HUDEP-2 (cell line): ENCODE data around the gene ANKS1B.

ENCODE experiments used
- DNase-seq, 76 experiments: peaks; one replicate each; lab custom pipeline; 2025; ENCODE audit not compliant: unreplicated experiment in 76 of 76; lab: John Stamatoyannopoulos, UW

Gene ANKS1B

DNA sequence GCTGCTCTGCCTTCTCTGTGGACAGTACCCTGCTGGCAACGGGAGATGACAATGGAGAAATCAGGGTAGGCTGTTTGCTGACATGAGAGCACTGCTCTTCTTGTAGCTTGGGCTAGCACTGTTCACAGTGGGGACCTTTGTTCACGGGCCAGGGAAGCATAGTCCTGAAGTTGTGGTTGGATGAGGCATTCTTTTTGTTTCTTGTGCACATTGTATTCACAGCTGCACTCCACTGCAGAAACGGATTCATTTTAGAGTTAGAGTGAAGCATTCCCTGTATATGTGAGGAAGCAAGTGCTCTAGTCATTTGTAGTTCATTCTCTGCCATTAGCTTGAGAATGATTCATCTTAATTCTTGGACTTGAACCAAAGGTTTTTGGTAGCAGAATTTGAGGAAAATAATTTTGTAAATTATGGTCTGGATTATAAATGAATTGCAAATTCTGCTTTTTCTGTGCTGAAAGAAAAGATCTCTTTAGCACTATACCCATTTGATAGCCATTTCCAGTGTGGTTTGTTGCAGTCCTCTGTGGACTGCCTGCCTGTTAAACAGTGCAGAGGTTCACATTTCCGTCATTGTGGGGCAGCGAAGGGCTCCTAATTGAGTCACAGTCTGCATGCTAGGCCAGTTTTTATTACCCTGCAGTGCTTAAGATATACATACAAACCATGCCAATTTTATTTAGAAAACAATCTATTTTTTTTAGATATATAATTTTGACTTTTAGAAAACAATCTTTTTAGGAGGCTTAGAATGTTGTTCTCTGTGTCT lies 1259.1 kb downstream of the ANKS1B start:
- peak in 37 of 76 experiments; percentile 2 to 53 (median 26) for DNase-seq

DNA sequence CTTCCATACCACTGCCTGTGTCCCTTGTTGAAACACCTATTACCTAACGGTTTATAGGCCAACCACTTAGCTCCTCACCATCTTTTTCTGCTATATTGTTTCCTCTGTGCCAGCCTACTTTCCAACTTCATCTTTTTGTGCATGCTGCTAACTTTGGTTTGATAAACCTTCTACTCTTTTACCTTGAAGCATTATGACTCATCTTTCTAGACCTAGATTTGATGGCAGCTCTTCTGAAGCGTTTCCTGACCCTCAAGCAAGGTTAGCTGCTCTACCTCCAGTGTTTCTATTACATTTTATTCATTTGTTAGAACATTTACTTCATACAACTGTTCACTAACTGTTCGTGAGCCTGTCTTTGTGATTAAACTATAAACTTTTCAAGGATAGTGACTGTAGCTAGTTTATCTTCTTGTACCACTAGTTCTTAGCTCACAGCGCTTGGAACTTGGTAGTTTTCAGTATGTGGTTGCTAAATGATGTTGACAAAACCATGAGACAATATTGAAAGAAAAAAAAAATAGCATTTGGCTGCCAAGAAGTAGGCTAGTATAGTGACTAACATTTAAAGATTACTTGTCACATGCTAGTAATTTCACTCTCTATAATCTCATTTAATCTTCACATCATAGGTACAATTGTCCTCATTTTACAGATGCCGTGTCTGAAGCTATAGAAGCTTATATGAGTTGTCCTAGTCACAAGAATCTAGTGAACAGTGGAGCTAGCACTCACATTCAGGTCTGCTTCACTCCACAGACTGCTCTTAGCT lies 1260.2 kb downstream of the ANKS1B start:
- no peak for DNase-seq

DNA sequence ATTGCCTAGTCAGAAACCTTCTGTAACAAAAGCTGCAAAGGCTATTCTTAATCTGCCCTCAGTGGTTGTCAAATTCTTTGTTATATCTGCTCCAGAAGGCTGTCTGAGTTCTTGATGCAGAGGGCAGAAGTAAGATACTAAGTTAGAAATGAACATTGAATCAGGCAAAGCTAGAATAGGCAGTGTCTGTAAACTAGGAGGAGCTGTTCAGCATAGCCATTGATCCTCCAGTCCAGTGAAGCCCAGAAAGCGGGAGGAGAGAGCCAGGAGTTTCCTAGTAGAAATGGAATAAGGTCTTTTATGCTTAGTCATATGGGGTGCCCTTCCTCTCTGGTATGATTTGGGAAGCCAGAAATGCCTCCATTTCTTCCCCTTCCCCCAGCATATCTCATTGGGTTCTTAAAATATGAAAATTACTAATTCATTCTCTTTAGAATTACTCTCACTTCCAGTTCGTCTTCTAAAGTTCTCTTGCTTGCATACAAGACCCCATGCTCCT lies 1263.5 kb downstream of the ANKS1B start:
- no peak for DNase-seq

DNA sequence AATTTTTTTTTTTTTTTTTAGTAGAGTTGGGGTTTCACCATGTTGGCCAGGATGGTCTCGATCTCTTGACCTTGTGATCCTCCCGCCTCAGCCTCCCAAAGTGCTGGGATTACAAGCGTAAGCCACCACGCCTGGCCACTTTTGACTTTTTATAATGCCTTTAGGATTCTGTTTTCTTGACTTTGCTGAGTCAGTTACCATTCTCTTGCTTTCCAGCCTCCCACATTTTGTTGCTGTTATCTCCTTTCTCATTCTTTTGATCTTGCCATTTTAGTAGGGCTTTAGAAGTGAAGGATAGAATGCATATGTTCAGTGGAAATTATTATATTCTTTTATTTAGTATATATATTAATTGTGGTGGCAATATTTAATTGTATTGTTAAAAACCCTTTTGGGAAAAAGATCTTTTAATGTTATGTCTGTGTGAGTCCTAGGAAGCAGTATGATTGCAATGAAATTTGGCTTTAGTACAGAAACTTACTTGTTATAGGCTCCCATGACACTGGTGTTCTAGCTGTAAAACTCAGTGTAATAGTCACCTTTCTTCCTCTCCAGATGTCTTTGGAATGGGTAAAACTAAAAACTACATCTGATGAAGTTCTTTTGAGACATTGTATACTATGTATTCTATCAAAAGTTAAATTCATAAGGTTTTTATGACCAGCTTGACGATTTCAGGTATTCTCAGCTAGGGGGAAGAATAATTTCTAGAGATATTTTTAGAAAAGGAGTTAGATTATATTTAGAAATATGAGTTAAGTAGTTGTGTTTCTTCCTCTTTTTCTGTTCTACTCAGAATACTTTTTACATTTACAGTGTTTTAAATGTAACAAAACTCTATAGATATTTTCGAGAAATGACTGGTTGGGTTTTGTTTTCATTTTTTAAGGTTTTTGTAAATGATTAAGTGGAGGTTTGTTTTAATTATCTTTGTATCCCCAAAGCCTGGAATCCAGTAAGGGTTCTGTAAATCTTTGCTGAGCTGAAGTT lies 1264.9 kb downstream of the ANKS1B start:
- DNase-seq: no peak

DNA sequence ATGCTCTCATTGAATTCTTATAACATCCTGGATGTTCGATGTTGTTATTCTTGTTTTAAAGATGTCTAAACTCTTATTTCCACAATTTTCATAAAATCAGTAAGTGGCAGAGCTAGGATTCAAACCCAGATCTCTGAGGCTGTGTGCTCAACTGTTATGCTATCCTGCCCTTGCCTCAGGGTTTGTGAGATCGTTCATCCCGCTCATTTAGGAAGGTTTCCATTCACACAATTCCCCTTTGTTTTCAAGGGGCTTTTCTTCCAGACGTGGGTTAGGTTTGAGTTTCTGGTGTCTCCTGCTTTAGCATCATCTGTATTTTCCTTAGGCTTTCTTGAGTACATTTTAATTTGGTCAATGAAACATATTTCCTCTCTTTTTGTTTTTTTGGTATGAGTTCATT lies 1270.3 kb downstream of the ANKS1B start:
- DNase-seq: no peak

DNA sequence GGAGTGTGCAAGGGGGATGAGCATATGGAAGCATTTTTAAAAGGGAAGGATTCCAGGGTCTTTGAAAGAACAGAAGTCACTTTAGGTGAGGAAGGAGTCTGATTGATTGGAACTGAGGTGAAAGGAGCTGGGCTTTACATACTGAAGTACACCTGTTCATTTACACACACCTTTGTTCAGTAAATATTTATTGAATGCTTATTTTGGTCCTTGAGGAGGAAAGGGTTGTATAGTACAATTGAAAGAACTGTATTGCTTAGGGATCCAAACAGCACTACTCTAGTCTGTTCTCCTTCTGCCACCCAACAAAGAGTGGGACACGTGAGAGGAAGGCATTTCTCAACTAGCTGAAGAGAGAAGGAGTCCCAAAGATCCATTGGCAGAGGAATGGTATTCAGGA lies 1275.7 kb downstream of the ANKS1B start:
- no peak for DNase-seq

DNA sequence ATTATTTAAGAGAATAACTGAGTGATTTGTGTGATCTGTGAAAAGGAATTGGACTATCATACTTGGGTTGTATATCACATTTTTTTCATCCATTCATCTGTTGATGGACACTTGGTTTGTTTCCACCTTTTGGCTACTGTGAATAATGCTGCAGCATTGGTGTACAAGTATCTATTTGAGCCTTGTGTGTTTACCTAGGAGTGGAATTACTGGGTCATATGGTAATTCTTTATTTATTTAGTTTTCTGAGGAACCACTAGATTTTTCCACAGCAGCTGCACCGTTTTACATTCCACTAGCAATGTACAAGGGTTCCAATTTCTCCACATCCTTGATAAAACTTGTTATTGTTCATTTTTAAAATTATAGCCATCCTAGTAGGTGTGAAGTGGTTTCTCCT lies 1283.6 kb downstream of the ANKS1B start:
- no peak for DNase-seq

DNA sequence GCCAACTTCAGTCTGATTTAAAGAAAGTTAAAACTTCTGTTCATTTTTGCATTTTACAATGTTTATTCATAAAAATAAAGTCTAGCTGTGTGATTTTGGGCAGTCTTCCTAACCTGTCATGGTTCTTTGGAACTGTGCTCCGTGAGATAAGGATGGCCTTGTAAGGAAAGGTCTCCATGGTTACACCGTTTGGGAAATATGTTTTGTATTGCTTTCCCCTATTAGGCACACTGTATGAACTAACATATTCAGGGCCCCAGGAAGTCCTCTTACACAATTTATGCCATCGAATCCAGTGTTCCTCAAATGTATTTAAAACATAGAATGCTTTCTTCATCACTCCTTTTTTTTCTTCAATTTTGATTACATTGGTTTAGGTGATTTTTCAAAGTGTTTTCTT lies 1285.2 kb downstream of the ANKS1B start:
- no peak for DNase-seq

DNA sequence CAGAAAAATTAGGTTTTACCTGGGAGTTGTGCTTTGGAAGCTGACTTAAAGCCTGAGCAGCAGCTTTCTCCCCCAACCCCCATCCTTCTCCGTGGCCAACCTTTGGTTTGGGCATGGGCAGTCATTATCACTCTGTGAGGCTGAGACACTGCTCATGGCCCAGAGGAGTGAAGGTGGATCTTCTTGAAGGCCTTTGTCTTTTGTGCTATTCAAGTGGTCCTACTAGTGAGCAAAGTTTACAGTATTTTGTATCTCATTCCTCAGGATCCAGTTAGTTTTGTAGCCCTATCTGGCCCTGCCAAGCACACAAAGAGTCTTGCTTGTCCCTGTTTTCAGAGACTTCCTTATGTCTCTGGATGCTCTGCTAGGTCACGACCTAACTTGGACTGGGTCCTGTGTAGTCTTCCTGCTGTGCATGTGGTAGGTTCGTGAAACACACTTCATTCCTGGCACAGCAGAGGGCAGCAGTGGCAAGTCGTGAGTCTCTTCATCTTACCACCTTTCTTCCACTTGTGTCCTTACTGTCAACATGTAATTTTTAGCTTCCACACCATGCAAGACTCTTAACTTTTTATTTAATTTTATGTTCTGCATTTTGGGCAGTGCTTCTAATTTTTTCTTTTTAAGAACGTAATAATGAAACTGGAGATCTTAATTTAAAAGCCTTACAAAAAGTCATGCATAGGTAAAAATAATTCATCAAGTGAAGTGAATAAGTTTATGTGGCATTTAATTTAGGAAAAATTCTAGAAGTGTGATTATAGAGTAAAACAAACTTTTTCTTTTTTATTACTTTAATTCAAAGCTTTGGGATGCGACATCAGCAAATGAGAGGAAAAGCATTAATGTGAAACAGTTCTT lies 1285.9 kb downstream of the ANKS1B start:
- DNase-seq: peak in 27 of 76 experiments; percentile 2 to 40 (median 13)

DNA sequence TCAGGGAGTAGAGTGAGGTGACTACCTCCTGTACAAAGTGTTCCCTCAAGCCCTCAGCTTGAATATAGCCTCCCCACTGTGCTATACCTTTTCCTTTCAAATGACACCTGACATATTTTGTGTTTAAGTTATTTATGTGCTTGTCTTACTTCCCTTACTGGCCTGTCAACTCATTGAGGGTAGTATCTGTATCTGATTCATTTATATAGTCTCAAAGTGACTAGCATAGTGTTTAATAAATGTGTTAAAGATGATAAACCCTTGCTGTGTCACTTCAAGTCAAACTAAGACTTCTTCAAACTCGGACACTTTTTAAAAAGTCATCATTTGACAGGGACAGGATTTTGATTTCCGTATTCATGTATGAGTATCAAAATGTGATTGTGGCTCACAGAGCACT lies 1287.5 kb downstream of the ANKS1B start:
- DNase-seq: no peak

DNA sequence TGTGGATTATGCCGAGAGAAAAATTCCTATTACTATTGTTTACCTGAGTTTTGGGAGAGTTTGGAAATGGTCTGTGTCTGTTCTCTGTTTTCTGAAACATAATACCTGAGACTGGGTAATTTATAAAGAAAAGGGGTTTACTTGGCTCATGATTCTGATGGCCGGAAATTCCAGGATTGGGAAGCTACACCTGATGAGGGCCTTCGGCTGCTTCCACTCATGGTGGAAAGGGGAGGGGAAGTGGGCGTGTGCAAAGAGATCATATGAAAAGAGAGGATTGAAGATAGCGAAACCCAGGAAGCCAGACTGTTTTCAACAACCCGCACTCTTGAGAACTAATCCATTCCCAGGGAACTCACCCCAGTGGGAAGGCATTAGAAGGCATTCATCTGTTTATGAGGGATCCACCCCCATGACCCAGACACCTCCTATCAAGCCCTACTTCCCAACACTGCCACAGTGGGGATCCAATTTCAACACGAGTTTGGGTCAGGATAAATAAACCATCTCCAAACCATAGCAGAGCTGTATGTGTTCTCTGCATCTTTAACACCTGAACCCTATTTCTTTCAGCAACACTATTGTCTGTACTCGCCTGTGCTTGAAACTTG lies 1288.6 kb downstream of the ANKS1B start:
- no peak for DNase-seq

DNA sequence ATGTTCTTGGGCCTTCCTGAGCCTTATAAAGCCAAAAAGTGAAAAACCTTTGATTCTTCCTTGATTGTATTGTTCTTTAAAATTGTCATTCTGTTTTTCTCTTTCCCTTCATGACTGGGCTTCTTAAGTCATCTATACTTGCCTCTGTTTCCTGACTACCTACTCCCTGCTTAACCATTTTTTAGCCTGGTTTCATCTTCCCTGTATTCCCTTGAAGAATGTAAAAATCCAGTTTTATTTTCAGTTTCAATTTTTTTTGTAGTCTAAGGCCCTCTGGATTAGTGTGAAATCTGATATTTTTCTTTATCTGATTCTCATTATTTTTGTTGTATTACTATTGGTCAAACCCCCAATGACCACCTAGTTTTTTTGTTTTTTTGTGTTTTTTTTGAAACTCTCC lies 1293.4 kb downstream of the ANKS1B start:
- no peak for DNase-seq

DNA sequence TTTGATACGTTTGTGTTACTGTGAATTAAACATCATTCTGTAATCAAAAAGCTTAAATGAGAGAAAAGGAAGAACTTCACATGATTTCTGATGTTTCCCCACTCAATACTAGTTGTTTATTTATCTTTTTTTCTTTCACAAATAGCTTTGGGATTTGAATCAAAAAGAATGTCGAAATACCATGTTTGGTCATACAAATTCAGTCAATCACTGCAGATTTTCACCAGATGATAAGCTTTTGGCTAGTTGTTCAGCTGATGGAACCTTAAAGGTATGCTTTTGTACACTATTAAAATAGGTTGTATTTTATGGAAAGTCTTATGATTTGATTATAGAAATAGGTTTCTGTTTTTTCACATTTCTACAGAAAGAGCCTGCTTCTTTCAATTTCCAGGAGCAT lies 1298.1 kb downstream of the ANKS1B start:
- DNase-seq: no peak
